ENCODE data around the gene SKIL.

The SKIL gene

DNA sequence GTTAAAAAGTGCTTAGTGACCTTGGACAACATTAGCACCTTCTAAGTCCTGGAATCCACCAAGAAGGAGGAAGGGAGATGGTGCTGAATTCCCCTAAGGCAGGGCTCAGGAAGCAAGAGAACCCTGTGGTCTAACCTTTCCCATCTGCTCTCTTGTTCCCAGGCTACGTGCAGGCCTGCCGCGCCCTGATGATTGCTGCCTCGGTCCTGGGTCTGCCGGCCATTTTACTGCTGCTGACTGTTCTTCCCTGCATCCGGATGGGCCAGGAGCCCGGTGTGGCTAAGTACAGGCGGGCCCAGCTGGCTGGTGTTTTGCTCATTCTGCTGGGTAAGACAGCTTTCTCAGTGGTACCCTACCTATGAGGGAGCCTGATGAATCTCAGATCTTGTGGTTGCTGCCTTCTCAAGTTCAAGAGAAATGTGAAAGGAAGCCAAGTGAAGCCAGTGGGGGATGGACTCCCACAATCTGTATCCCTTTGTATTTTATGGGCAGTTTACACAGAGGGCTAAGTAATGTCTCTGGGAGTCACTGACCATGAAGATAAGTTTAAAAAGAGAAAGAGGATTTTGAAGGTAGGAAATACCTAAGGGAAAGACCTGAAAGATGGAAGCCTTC is 65.6 kb downstream of the SKIL start:
- H3K79me2 ChIP-seq = no peaks in the 10 kb centered on the region
- H3K27ac ChIP-seq = no peak overlapping the region
- no peaks in the 10 kb centered on the region for H3K9me3 ChIP-seq (ENCODE audit: control insufficient read depth, low read length)
- TF ChIP-seq CTCF (IDR thresholded peaks at IDR 0.05) = no peak
- no peak overlapping the region for H2AFZ ChIP-seq
- no peak overlapping the region for H3K4me3 ChIP-seq (ENCODE audit: low read depth, low read length)
- no peaks in the 10 kb centered on the region for H3K27me3 ChIP-seq (ENCODE audit: control insufficient read depth, insufficient read depth, low read length)
- H3K4me2 ChIP-seq (ENCODE audit: low read length) = no peak overlapping the region
- H3K36me3 ChIP-seq (ENCODE audit: control insufficient read depth, insufficient read depth, low read length) = no peaks in the 10 kb centered on the region
- H3K4me1 ChIP-seq = peaks cover 4% of the 10 kb centered on the region
- no peak overlapping the region for H3K9ac ChIP-seq

DNA sequence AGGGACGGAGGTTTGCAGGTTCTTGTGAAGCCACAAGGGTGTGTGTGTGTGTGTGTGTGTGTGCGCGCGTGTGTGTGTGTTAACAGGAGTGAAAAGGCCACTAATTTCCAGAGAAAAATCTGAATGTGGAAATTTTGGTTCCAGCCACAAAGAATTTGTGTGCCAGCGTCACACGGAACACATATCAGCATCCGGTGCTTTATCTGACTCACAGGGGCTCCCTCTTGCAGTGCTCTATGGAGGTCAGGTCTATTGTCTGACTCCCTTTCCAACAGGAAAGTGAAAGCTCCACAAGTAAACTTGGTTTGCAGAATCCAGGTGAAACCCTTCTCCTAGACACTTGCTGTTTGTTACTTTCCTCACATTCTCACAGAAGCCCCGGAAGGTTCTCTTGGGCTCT is 67.4 kb downstream of the SKIL start:
- no peak overlapping the region for H3K9ac ChIP-seq
- no peaks in the 10 kb centered on the region for H3K27me3 ChIP-seq (ENCODE audit: control insufficient read depth, insufficient read depth, low read length)
- H3K27ac ChIP-seq = no peak overlapping the region
- H3K4me2 ChIP-seq (ENCODE audit: low read length) = no peak overlapping the region
- no peaks in the 10 kb centered on the region for H3K9me3 ChIP-seq (ENCODE audit: control insufficient read depth, low read length)
- H3K4me1 ChIP-seq = no peaks in the 10 kb centered on the region
- TF ChIP-seq CTCF (IDR thresholded peaks at IDR 0.05) = no peak
- H2AFZ ChIP-seq = no peak overlapping the region
- H3K36me3 ChIP-seq (ENCODE audit: control insufficient read depth, insufficient read depth, low read length) = no peaks in the 10 kb centered on the region
- no peak overlapping the region for H3K4me3 ChIP-seq (ENCODE audit: low read depth, low read length)
- no peaks in the 10 kb centered on the region for H3K79me2 ChIP-seq

GRCh38 chr3:170425491-170426239 is 68.2 kb downstream of the SKIL start:
- no peak overlapping the region for H3K9ac ChIP-seq
- no peaks in the 10 kb centered on the region for H3K79me2 ChIP-seq
- no peaks in the 10 kb centered on the region for H3K27me3 ChIP-seq (ENCODE audit: control insufficient read depth, insufficient read depth, low read length)
- no peaks in the 10 kb centered on the region for H3K4me1 ChIP-seq
- no peaks in the 10 kb centered on the region for H3K9me3 ChIP-seq (ENCODE audit: control insufficient read depth, low read length)
- no peak for TF ChIP-seq CTCF (IDR thresholded peaks at IDR 0.05)
- H3K36me3 ChIP-seq (ENCODE audit: control insufficient read depth, insufficient read depth, low read length) = no peaks in the 10 kb centered on the region
- H3K4me2 ChIP-seq (ENCODE audit: low read length) = no peak overlapping the region
- H2AFZ ChIP-seq = no peak overlapping the region
- H3K4me3 ChIP-seq (ENCODE audit: low read depth, low read length) = no peak overlapping the region
- H3K27ac ChIP-seq = no peak overlapping the region

GRCh38 chr3:170426240-170426797 is 68.8 kb downstream of the SKIL start:
- Histone ChIP-seq H3K4me2 (ENCODE audit: low read length) (no peak overlapping the region), H3K27me3 (ENCODE audit: control insufficient read depth, insufficient read depth, low read length) (no peaks in the 10 kb centered on the region), H2AFZ (no peak overlapping the region), H3K9ac (no peak overlapping the region), H3K4me3 (ENCODE audit: low read depth, low read length) (no peak overlapping the region), H3K36me3 (ENCODE audit: control insufficient read depth, insufficient read depth, low read length) (no peaks in the 10 kb centered on the region), H3K9me3 (ENCODE audit: control insufficient read depth, low read length) (no peaks in the 10 kb centered on the region), H3K79me2 (no peaks in the 10 kb centered on the region), H3K27ac (no peak overlapping the region), H3K4me1 (no peaks in the 10 kb centered on the region)
- TF ChIP-seq CTCF (IDR thresholded peaks at IDR 0.05) = no peak

All from parathyroid adenoma (tissue), 2 donors.